GM12878 (cell line): ENCODE data around the gene C12orf56. TPM values are rescaled to one million over a fixed set of nuclear protein-coding genes. Genes with fewer than 3 reads are reported as not detected.

Source experiments
- ATAC-seq: fragments of 200-7000 bp; cut with Tn5 transposase; 3 replicates; pipeline ENCODE4 v1.9.1; 2020; ENCODE audit warnings: mild to moderate bottlenecking, moderate library complexity
- BruUV-seq: library from RNA; stranded (reverse); fragments of 400-500 nt; replicated peaks from 2 replicates; lab custom pipeline; 2021; lab: Mats Ljungman, UMichigan
- CTCF ChIA-PET: fragments of 300-600 bp; sonication (Branson Sonifier 250); formaldehyde crosslinking; extraction: SDS; loops from one replicate; lab custom pipeline; 2021; ENCODE audit warnings: inconsistent platforms; lab: Yijun Ruan, JAX
- POLR2A ChIA-PET: fragments of 350-600 bp; formaldehyde crosslinking; extraction: SDS; loops from one replicate; lab custom pipeline; 2021; ENCODE audit warnings: inconsistent platforms; lab: Charles Lee
- RAD21 ChIA-PET: fragments of 300-600 bp; sonication (Branson Sonifier 250); formaldehyde crosslinking; loops from one replicate; lab custom pipeline; 2023; ENCODE audit warnings: antibody characterized with exemption; ENCODE audit not compliant: unreplicated experiment; lab: Charles Lee
- SMC1A ChIA-PET: fragments of 300-600 bp; sonication (Branson Sonifier 250); formaldehyde crosslinking; loops from one replicate; lab custom pipeline; 2023; ENCODE audit not compliant: unreplicated experiment, uncharacterized antibody; lab: Charles Lee
- DNase-seq: peaks from one replicate; pipeline ENCODE4 v3.0.0-alpha.2; 2011; ENCODE audit warnings: low read depth, low spot score
- FAIRE-seq: peaks from 3 replicates; lab custom pipeline; 2011; peaks lifted over from hg19 to GRCh38; lab: Jason Lieb, UNC
- H2AFZ ChIP-seq: 2 replicates; pipeline ENCODE4 v1.6.0; 2011; ENCODE audit warnings: low read depth, low read length, control low read depth; ENCODE audit not compliant: control insufficient read depth
- H3K27ac ChIP-seq: 2 replicates; pipeline ENCODE4 v1.5.1; 2011; ENCODE audit warnings: control low read depth; ENCODE audit not compliant: control insufficient read depth, insufficient read depth
- H3K27me3 ChIP-seq, 2 experiments: replicated peaks in 1 of 2; 2 replicates each; pipeline versions ENCODE4 v1.6.0 to v1.6.1; 2011; ENCODE audit warnings: low read length in 1 of 2; ENCODE audit not compliant: control insufficient read depth in 2 of 2, insufficient read depth in 2 of 2
- H3K36me3 ChIP-seq, 2 experiments: 2 replicates each; pipeline ENCODE4 v1.5.1; 2011; ENCODE audit warnings: low read length in 1 of 2; ENCODE audit not compliant: control insufficient read depth in 2 of 2, insufficient read depth in 2 of 2
- H3K4me1 ChIP-seq: 2 replicates; pipeline ENCODE4 v1.6.1; 2011; ENCODE audit warnings: mild to moderate bottlenecking, low read length, moderate library complexity, mixed read lengths; ENCODE audit not compliant: control insufficient read depth, insufficient read depth
- H3K4me2 ChIP-seq: 2 replicates; pipeline ENCODE4 v1.6.0; 2011; ENCODE audit warnings: control low read depth; ENCODE audit not compliant: control insufficient read depth, insufficient read depth
- H3K4me3 ChIP-seq: fragments of 200-600 bp; sonication (generic); 2 replicates; pipeline ENCODE4 v1.5.1; 2016
- H3K79me2 ChIP-seq: 2 replicates; pipeline ENCODE4 v1.6.0; 2011; ENCODE audit warnings: low read length; ENCODE audit not compliant: control insufficient read depth, insufficient read depth
- H3K9ac ChIP-seq: 2 replicates; pipeline ENCODE4 v1.8.0; 2011; ENCODE audit warnings: low read length, control low read depth, mixed read lengths; ENCODE audit not compliant: control insufficient read depth, insufficient read depth
- H3K9me3 ChIP-seq: replicated peaks from 3 replicates; pipeline ENCODE4 v1.5.1; 2011; ENCODE audit warnings: mild to moderate bottlenecking, low read length; ENCODE audit not compliant: control insufficient read depth, insufficient read depth
- H4K20me1 ChIP-seq: 2 replicates; pipeline ENCODE4 v1.6.0; 2011; ENCODE audit not compliant: control insufficient read depth, insufficient read depth
- BACH1 ChIP-seq: fragments of 450-650 bp; IDR thresholded peaks from 2 replicates; pipeline ENCODE4 v1.6.1; 2017; ENCODE audit warnings: mild to moderate bottlenecking, borderline replicate concordance
- CTCF ChIP-seq, 3 experiments: IDR thresholded peaks in 2 of 3; conservative IDR thresholded peaks in 1 of 3; 2 replicates each; pipeline ENCODE4 v1.5.1; 2011; ENCODE audit warnings: low read depth in 3 of 3, low read length in 3 of 3, mild to moderate bottlenecking in 3 of 3, control low read depth in 2 of 3, moderate library complexity in 2 of 3, inconsistent platforms in 1 of 3, mixed read lengths in 1 of 3; ENCODE audit not compliant: control insufficient read depth in 2 of 3, insufficient read depth in 1 of 3; ENCODE audit errors: extremely low read depth in 1 of 3
- EZH2 ChIP-seq: IDR thresholded peaks from 2 replicates; pipeline ENCODE4 v1.6.1; 2012; ENCODE audit warnings: low read depth, mild to moderate bottlenecking, control low read depth, inconsistent platforms, low read length, borderline replicate concordance; ENCODE audit not compliant: control insufficient read depth
- FOS ChIP-seq: IDR thresholded peaks from 3 replicates; pipeline ENCODE4 v1.6.1; 2011; ENCODE audit warnings: borderline replicate concordance; ENCODE audit not compliant: insufficient read length; ENCODE audit errors: extremely low read depth
- HDAC2 ChIP-seq: fragments of 200-600 bp; sonication (generic); IDR thresholded peaks from 2 replicates; pipeline ENCODE4 v1.6.1; 2017
- HDGF ChIP-seq: fragments of 450-650 bp; IDR thresholded peaks from 2 replicates; pipeline ENCODE4 v1.6.1; 2016; ENCODE audit warnings: antibody characterized with exemption
- NR2C1 ChIP-seq: fragments of 450-650 bp; IDR thresholded peaks from 2 replicates; pipeline ENCODE4 v1.6.1; 2017; ENCODE audit warnings: antibody characterized with exemption, mild to moderate bottlenecking, moderate library complexity
- POU2F2 ChIP-seq: IDR thresholded peaks from 3 replicates; pipeline ENCODE4 v1.6.1; 2011; ENCODE audit warnings: low read depth, mild to moderate bottlenecking, low read length, borderline replicate concordance
- RELA ChIP-seq: fragments of 450-650 bp; IDR thresholded peaks from 2 replicates; pipeline ENCODE4 v1.8.0; 2014; ENCODE audit warnings: borderline replicate concordance; ENCODE audit not compliant: partially characterized antibody
- RELB ChIP-seq: fragments of 450-650 bp; IDR thresholded peaks from 2 replicates; pipeline ENCODE4 v1.6.1; 2017; ENCODE audit warnings: low read depth, mild to moderate bottlenecking, moderate library complexity
- SIN3A ChIP-seq: IDR thresholded peaks from 2 replicates; pipeline ENCODE4 v1.6.1; 2012; ENCODE audit warnings: low read depth, low read length, improper control_type of control experiment
- SUZ12 ChIP-seq: fragments of 200-600 bp; sonication (generic); IDR thresholded peaks from one replicate; pipeline ENCODE4 v1.6.1; 2018; ENCODE audit warnings: antibody characterized with exemption, mild to moderate bottlenecking; ENCODE audit not compliant: unreplicated experiment
- TBL1XR1 ChIP-seq: IDR thresholded peaks from 2 replicates; pipeline ENCODE4 v1.6.1; 2012; ENCODE audit warnings: low read depth, low read length, improper control_type of control experiment
- WGBS: methylation state at CpG from one replicate; pipeline ENCODE4 v1.1.6; 2016; ENCODE audit warnings: low lambda C conversion rate; ENCODE audit not compliant: insufficient replicate concordance, insufficient coverage; ENCODE audit errors: missing lambda C conversion rate; 5-methylcytosine and 5-hydroxymethylcytosine counted together
- in situ Hi-C: fragments of 300-500 bp; cut with MboI; formaldehyde crosslinking; loops from 9 replicates; pipeline ENCODE4 v1.14.3; 2018; ENCODE audit warnings: mixed read lengths
- intact Hi-C: fragments of 100-400 bp; cut with micrococcal nuclease; formaldehyde crosslinking; loops from one replicate; pipeline ENCODE4 v1.14.2; 2022; ENCODE audit not compliant: unreplicated experiment
- polyA plus RNA-seq, 11 experiments: library from polyadenylated mRNA; depleted of rRNA in 4 of 11; unstranded in 6 of 11; stranded (reverse) in 5 of 11; fragments of >200 nt; fragmentation: Nextera tagmentation in 4 of 11; fragmentation: Illumina TruSeq in 1 of 11; extraction: Ambion mirVana in 4 of 11; extraction: Trizol in 1 of 11; gene quantifications; 1 replicate in 1 of 11; 2 replicates in 10 of 11; pipeline versions ENCODE4 v1.2.1 to v1.2.3, GENCODE V29; 2011 to 2016; ENCODE audit warnings: inconsistent platforms in 2 of 11, missing spikeins in 2 of 11, low read depth in 1 of 11
- total RNA-seq, 4 experiments: library from RNA; depleted of rRNA in 3 of 4; stranded (reverse); fragments of >200 nt in 3 of 4; fragmentation: Illumina TruSeq in 1 of 4; extraction: Trizol in 1 of 4; gene quantifications; 2 replicates each; pipeline versions ENCODE4 v1.2.1 to v1.2.3, GENCODE V29; 2013 to 2021

Gene C12orf56
- total and polyA plus RNA-seq, 10 of the 15 experiments (the other 5 are each of a cell fraction or from before 2014, with no cell fraction given), result not detected

GRCh38 chr12:64232196-64232595, 158.4 kb downstream of the C12orf56 start:
- no peaks in the 10 kb centered on the region for H3K79me2 ChIP-seq
- no peak overlapping the region for H3K27ac ChIP-seq
- no peaks in the 10 kb centered on the region for H3K36me3 ChIP-seq
- no peaks in the 10 kb centered on the region for H3K9me3 ChIP-seq
- POLR2A ChIA-PET, result no interaction called here
- H3K27me3 ChIP-seq, result 0 out of 4 replicates have a peak, but pooled peaks cover 0 to 5% of the 10 kb centered on the region in 2 experiments
- no peak for FAIRE-seq
- in situ Hi-C loops, result no loop called here
- no peak for DNase-seq
- WGBS, result 0% methylated on average over 1 of the region's 1 CpG
- TF ChIP-seq EZH2 (no peak), RELA (no peak), HDAC2 (no peak), FOS (no peak), SIN3A (no peak), NR2C1 (no peak), RELB (no peak), CTCF (IDR thresholded peaks at IDR 0.05 in 2 of 3, conservative IDR thresholded peaks at IDR 0.05 in 1 of 3; ENCODE audit: control insufficient read depth in 2 of 3, extremely low read depth in 1 of 3, insufficient read depth in 1 of 3, low read depth in 3 of 3, low read length in 3 of 3) (no peak), TBL1XR1 (no peak), POU2F2 (no peak), SUZ12 (no peak), BACH1 (no peak), HDGF (no peak)
- TF ChIP-seq, all 136 proteins: peak for 0
- ATAC-seq, result no peak
- no peak overlapping the region for H3K4me3 ChIP-seq
- H3K9ac ChIP-seq, result no peak overlapping the region
- H2AFZ ChIP-seq, result no peak overlapping the region
- SMC1A ChIA-PET, result interaction anchor here (1.8 kb wide), 1 partner anchor 13 kb away, joined by 6 read pairs; no protein-coding TSS in a partner anchor
- H3K4me1 ChIP-seq, result no peaks in the 10 kb centered on the region
- intact Hi-C loops, result no loop called here
- RAD21 ChIA-PET, result no interaction called here
- H3K4me2 ChIP-seq, result no peak overlapping the region
- no TSS peak for BruUV-seq
- no peaks in the 10 kb centered on the region for H4K20me1 ChIP-seq
- CTCF ChIA-PET, result interaction anchor here (0.6 kb wide), 1 partner anchor 387 kb away, joined by 3 read pairs; the partner anchor contains the start of gene SRGAP1
